IMR-90 (cell line): ENCODE results near the gene TPT1. TPM values are rescaled to one million over a fixed set of nuclear protein-coding genes. Genes with fewer than 3 reads are reported as not detected.

Experiments
- ATAC-seq: fragments of 200-7000 bp; cut with Tn5 transposase; 2 replicates; pipeline ENCODE4 v1.9.1; 2020; ENCODE audit warnings: low read depth, mild to moderate bottlenecking, moderate library complexity
- BruUV-seq: library from RNA; stranded (reverse); fragments of 400-500 nt; replicated peaks from 2 replicates; lab custom pipeline; 2021; lab: Mats Ljungman, UMichigan
- CTCF ChIA-PET: fragments of 300-600 bp; formaldehyde crosslinking; extraction: SDS; loops from one replicate; lab custom pipeline; 2021; ENCODE audit warnings: antibody characterized with exemption; lab: Yijun Ruan, JAX
- POLR2A ChIA-PET: fragments of 300-600 bp; sonication (Branson Sonifier 250); formaldehyde crosslinking; loops from one replicate; lab custom pipeline; 2022; ENCODE audit warnings: antibody characterized with exemption; ENCODE audit not compliant: unreplicated experiment; lab: Charles Lee
- DNase-seq: peaks from one replicate; pipeline ENCODE4 v3.0.0; 2013
- H2AFZ ChIP-seq: replicated peaks from 2 replicates; pipeline ENCODE3; 2013; ENCODE audit warnings: low read length, mild to moderate bottlenecking; ENCODE audit not compliant: poor library complexity
- H2AK5ac ChIP-seq: 2 replicates; pipeline ENCODE4 v1.6.1; 2013; ENCODE audit warnings: low read depth, low read length, inconsistent platforms
- H2AK9ac ChIP-seq: replicated peaks from 2 replicates; pipeline ENCODE3; 2013; ENCODE audit warnings: mild to moderate bottlenecking, low read depth, low read length, moderate library complexity; ENCODE audit not compliant: poor library complexity
- H2BK120ac ChIP-seq: 2 replicates; pipeline ENCODE4 v1.6.1; 2013; ENCODE audit warnings: low read depth, low read length, inconsistent platforms
- H2BK15ac ChIP-seq: 3 replicates; pipeline ENCODE4 v1.6.1; 2013; ENCODE audit warnings: low read depth, low read length, inconsistent platforms
- H2BK20ac ChIP-seq: 2 replicates; pipeline ENCODE4 v1.6.1; 2013; ENCODE audit warnings: low read depth, mild to moderate bottlenecking, inconsistent platforms, low read length, moderate library complexity
- H2BK5ac ChIP-seq: 2 replicates; pipeline ENCODE4 v1.6.1; 2013; ENCODE audit warnings: mild to moderate bottlenecking, low read depth, low read length, inconsistent platforms; ENCODE audit not compliant: poor library complexity, severe bottlenecking
- H3K14ac ChIP-seq: replicated peaks from 2 replicates; pipeline ENCODE4 v1.6.1; 2013; ENCODE audit warnings: low read depth, low read length, inconsistent platforms
- H3K18ac ChIP-seq: 2 replicates; pipeline ENCODE4 v1.6.1; 2013; ENCODE audit warnings: low read depth, low read length, control low read depth
- H3K23ac ChIP-seq: 2 replicates; pipeline ENCODE4 v1.6.1; 2013; ENCODE audit warnings: low read depth, low read length, inconsistent platforms
- H3K27ac ChIP-seq: 2 replicates; pipeline ENCODE4 v1.5.1; 2013; ENCODE audit warnings: mild to moderate bottlenecking, control low read depth, low read length; ENCODE audit not compliant: insufficient read depth
- H3K27me3 ChIP-seq: 2 replicates; pipeline ENCODE4 v1.6.1; 2013; ENCODE audit warnings: low read length; ENCODE audit not compliant: control insufficient read depth, insufficient read depth
- H3K36me3 ChIP-seq: 2 replicates; pipeline ENCODE4 v1.6.1; 2013; ENCODE audit warnings: low read length, mixed read lengths; ENCODE audit not compliant: control insufficient read depth, insufficient read depth
- H3K4ac ChIP-seq: 2 replicates; pipeline ENCODE4 v1.6.1; 2013; ENCODE audit warnings: low read depth, low read length, inconsistent platforms
- H3K4me1 ChIP-seq: 2 replicates; pipeline ENCODE4 v1.6.1; 2013; ENCODE audit warnings: low read length, mixed read lengths; ENCODE audit not compliant: control insufficient read depth, insufficient read depth
- H3K4me2 ChIP-seq: 2 replicates; pipeline ENCODE4 v1.6.1; 2013; ENCODE audit warnings: low read depth, mild to moderate bottlenecking, control low read depth, low read length, moderate library complexity
- H3K4me3 ChIP-seq: 2 replicates; pipeline ENCODE4 v1.5.1; 2013; ENCODE audit warnings: low read depth, mild to moderate bottlenecking, control low read depth, low read length, moderate library complexity; ENCODE audit not compliant: insufficient read depth
- H3K56ac ChIP-seq: 2 replicates; pipeline ENCODE4 v1.6.1; 2013; ENCODE audit warnings: low read length, inconsistent platforms; ENCODE audit not compliant: insufficient read depth; ENCODE audit errors: extremely low read depth
- H3K79me1 ChIP-seq, 2 experiments: 2 replicates each; pipeline ENCODE4 v1.6.1; 2013; ENCODE audit warnings: low read length in 2 of 2, inconsistent platforms in 1 of 2, low read depth in 1 of 2
- H3K9ac ChIP-seq: 2 replicates; pipeline ENCODE4 v1.6.1; 2013; ENCODE audit warnings: low read depth, low read length, control low read depth
- H3K9me1 ChIP-seq: 2 replicates; pipeline ENCODE4 v1.6.1; 2013; ENCODE audit warnings: low read length, inconsistent platforms; ENCODE audit not compliant: insufficient read depth
- H3K9me3 ChIP-seq: 2 replicates; pipeline ENCODE4 v1.6.1; 2013; ENCODE audit warnings: low read length; ENCODE audit not compliant: control insufficient read depth, insufficient read depth
- H4K20me1 ChIP-seq: 2 replicates; pipeline ENCODE4 v1.6.1; 2013; ENCODE audit warnings: low read length, inconsistent platforms; ENCODE audit not compliant: insufficient read depth
- H4K5ac ChIP-seq: 2 replicates; pipeline ENCODE4 v1.6.1; 2013; ENCODE audit warnings: mild to moderate bottlenecking, low read depth, low read length, control low read depth
- H4K8ac ChIP-seq, 2 experiments: 2 replicates each; pipeline ENCODE4 v1.6.1; 2013; ENCODE audit warnings: low read depth in 2 of 2, low read length in 2 of 2, control low read depth in 1 of 2, inconsistent platforms in 1 of 2
- H4K91ac ChIP-seq: 2 replicates; pipeline ENCODE4 v1.6.1; 2013; ENCODE audit warnings: low read depth, low read length, inconsistent platforms; ENCODE audit not compliant: insufficient read depth
- BHLHE40 ChIP-seq: fragments of 150-350 bp; IDR thresholded peaks from 2 replicates; pipeline ENCODE4 v1.6.1; 2016; ENCODE audit warnings: mild to moderate bottlenecking, low read depth, low read length
- CHD1 ChIP-seq: IDR thresholded peaks from 2 replicates; pipeline ENCODE4 v1.6.1; 2012; ENCODE audit warnings: low read depth, low read length, improper control_type of control experiment
- CTCF ChIP-seq: conservative IDR thresholded peaks from 2 replicates; pipeline ENCODE4 v1.5.1; 2012; ENCODE audit warnings: mild to moderate bottlenecking, low read depth, low read length, improper control_type of control experiment
- ELK1 ChIP-seq: fragments of 150-350 bp; IDR thresholded peaks from 2 replicates; pipeline ENCODE4 v1.6.1; 2016; ENCODE audit warnings: low read depth, mild to moderate bottlenecking, low read length, moderate library complexity, borderline replicate concordance
- FOS ChIP-seq: fragments of 150-350 bp; IDR thresholded peaks from 2 replicates; pipeline ENCODE4 v1.6.1; 2016; ENCODE audit warnings: low read depth, low read length
- MAFK ChIP-seq: IDR thresholded peaks from 2 replicates; pipeline ENCODE4 v1.6.1; 2012; ENCODE audit warnings: low read depth, low read length, improper control_type of control experiment
- MAZ ChIP-seq: IDR thresholded peaks from 2 replicates; pipeline ENCODE4 v1.6.1; 2012; ENCODE audit warnings: low read depth, mild to moderate bottlenecking, low read length, improper control_type of control experiment, moderate library complexity, borderline replicate concordance
- POLR2A ChIP-seq: IDR thresholded peaks from 2 replicates; pipeline ENCODE4 v1.6.1; 2012; ENCODE audit warnings: mild to moderate bottlenecking, low read depth, low read length
- RCOR1 ChIP-seq: IDR thresholded peaks from 2 replicates; pipeline ENCODE4 v1.6.1; 2012; ENCODE audit warnings: mild to moderate bottlenecking, low read length, improper control_type of control experiment; ENCODE audit not compliant: insufficient replicate concordance
- RFX5 ChIP-seq: IDR thresholded peaks from 2 replicates; pipeline ENCODE4 v1.8.0; 2012; ENCODE audit warnings: low read depth, mild to moderate bottlenecking, low read length, moderate library complexity
- SMC3 ChIP-seq: fragments of 150-350 bp; IDR thresholded peaks from 2 replicates; pipeline ENCODE4 v1.6.1; 2016; ENCODE audit warnings: low read depth, mild to moderate bottlenecking, antibody characterized with exemption, low read length, moderate library complexity
- WGBS, 2 experiments: methylation state at CpG; one replicate each; pipeline versions ENCODE4 v1.1.5 to v1.1.7; 2013; ENCODE audit warnings: missing lambda C conversion rate in 2 of 2; ENCODE audit not compliant: insufficient read length in 1 of 2; ENCODE audit errors: extremely low coverage in 2 of 2; 5-methylcytosine and 5-hydroxymethylcytosine counted together
- dilution Hi-C: fragments of 300-500 bp; cut with HindIII; formaldehyde crosslinking; loops from one replicate; pipeline ENCODE4 v1.14.3; 2018; ENCODE audit warnings: low sequenced_read_pairs; ENCODE audit not compliant: unreplicated experiment
- in situ Hi-C: fragments of 300-500 bp; cut with MboI; formaldehyde crosslinking; loops from 3 replicates; pipeline ENCODE4 v1.14.3; 2019; ENCODE audit warnings: low sequenced_read_pairs, inconsistent platforms, mixed read lengths
- intact Hi-C: fragments of 100-400 bp; cut with micrococcal nuclease; formaldehyde crosslinking; loops from 2 replicates; pipeline ENCODE4 v1.10.0; 2022
- polyA plus RNA-seq, 3 experiments: library from polyadenylated mRNA; depleted of rRNA; stranded (reverse); fragments of >200 nt; gene quantifications; 2 replicates each; pipeline ENCODE4 v1.2.3, GENCODE V29; 2012; ENCODE audit warnings: low replicate concordance in 1 of 3
- total RNA-seq: library from RNA; depleted of rRNA; stranded (reverse); fragments of >200 nt; gene quantifications from 2 replicates; pipeline ENCODE4 v1.2.3, GENCODE V29; 2012

Gene TPT1
- total and polyA plus RNA-seq, 2 of the 4 experiments (the other 2 are of a cell fraction), result 1,663 to 2,665 TPM

DNA sequence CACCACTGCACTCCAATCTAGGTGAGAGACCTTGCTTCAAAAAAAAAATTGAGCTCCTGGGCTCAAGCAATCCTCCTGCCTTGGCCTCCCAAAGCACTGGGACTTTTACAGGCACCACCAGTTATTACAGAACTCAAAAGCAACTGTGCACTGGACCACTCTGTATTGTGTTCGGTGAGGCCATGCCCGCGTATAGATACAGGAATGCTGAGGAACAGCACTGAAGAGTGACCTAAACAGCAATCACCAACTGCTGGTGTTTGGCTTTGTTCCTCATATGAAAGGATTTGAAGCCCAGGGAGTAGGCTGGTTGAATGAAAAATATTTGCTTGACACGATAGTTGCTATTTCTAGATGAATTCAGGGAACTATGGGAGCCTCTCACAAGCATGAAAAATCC, 47.7 kb upstream of the TPT1 start:
- Histone ChIP-seq H2AK9ac (no peak overlapping the region), H2BK5ac (no peak overlapping the region), H2BK120ac (no peak overlapping the region), H3K56ac (no peak overlapping the region), H3K9me1 (0 out of 2 replicates have a peak, but pooled peaks cover 3% of the 10 kb centered on the region), H3K9me3 (no peaks in the 10 kb centered on the region; the same call in 1 of the 2 replicates), H2AK5ac (no peak overlapping the region), H4K8ac (no peak overlapping the region), H3K27me3 (no peaks in the 10 kb centered on the region), H3K79me1 (peaks cover 0 to 4% of the 10 kb centered on the region in 2 experiments; a peak in 2 of 4 replicates), H4K5ac (no peak overlapping the region), H3K36me3 (peaks cover 10% of the 10 kb centered on the region), H3K4me1 (no peaks in the 10 kb centered on the region), H3K4me2 (no peak overlapping the region), H3K27ac (no peak overlapping the region), H3K9ac (no peak overlapping the region), H3K4me3 (no peak overlapping the region), H2BK20ac (no peak overlapping the region), H3K14ac (no peak overlapping the region), H3K18ac (no peak overlapping the region), H3K23ac (no peak overlapping the region), H3K4ac (no peak overlapping the region), H2AFZ (no peak overlapping the region), H4K91ac (no peak overlapping the region), H4K20me1 (no peaks in the 10 kb centered on the region), H2BK15ac (no peak overlapping the region)
- ChIA-PET POLR2A (no interaction called here), CTCF (interaction anchor here (1.4 kb wide), 1 partner anchor 17 kb away, joined by 6 read pairs; no protein-coding TSS in a partner anchor)
- intact Hi-C loops (no loop called here), dilution Hi-C loops (no loop called here), in situ Hi-C loops (no loop called here)
- DNase-seq (no peak), ATAC-seq (no peak)
- no TSS peak for BruUV-seq
- WGBS, 2 experiments, result no CpG with 5 or more reads among the region's 4 CpGs
- TF ChIP-seq RCOR1 (no peak), MAFK (no peak), MAZ (no peak), POLR2A (no peak), ELK1 (no peak), BHLHE40 (no peak), CTCF (no peak), FOS (no peak), CHD1 (no peak), SMC3 (no peak), RFX5 (no peak)
